HepG2 (cell line): ENCODE data around the gene CBLC. TPM values are rescaled to one million over a fixed set of nuclear protein-coding genes. Genes with fewer than 3 reads are reported as not detected.

Experiments used
- BRF2 ChIP-seq: sonication (generic); formaldehyde crosslinking; IDR thresholded peaks from 2 replicates; pipeline ENCODE4 v1.8.1; 2022; ENCODE audit warnings: mild to moderate bottlenecking, missing genetic modification reagents
- GATAD1 ChIP-seq: IDR thresholded peaks from 2 replicates; pipeline ENCODE4 v1.6.1; 2016; ENCODE audit warnings: missing genetic modification reagents, missing compliant biosample characterization
- HOXA7 ChIP-seq: sonication (generic); formaldehyde crosslinking; IDR thresholded peaks from 2 replicates; pipeline ENCODE4 v1.8.1; 2022; ENCODE audit warnings: mild to moderate bottlenecking, missing genetic modification reagents, moderate library complexity
- KLF16 ChIP-seq, 2 experiments: sonication (generic) in 1 of 2; formaldehyde crosslinking in 1 of 2; IDR thresholded peaks; 2 replicates each; pipeline versions ENCODE4 v1.6.1 to v1.8.0; 2016 to 2023; ENCODE audit warnings: missing genetic modification reagents in 2 of 2, missing compliant biosample characterization in 1 of 2
- MBD4 ChIP-seq: IDR thresholded peaks from 2 replicates; pipeline ENCODE4 v1.6.1; 2012; ENCODE audit warnings: low read length, inconsistent platforms, borderline replicate concordance
- NBN ChIP-seq: fragments of 450-650 bp; conservative IDR thresholded peaks from 2 replicates; pipeline ENCODE4 v1.6.1; 2017
- NCOA2 ChIP-seq: sonication (generic); formaldehyde crosslinking; IDR thresholded peaks from 2 replicates; pipeline ENCODE4 v1.8.0; 2022; ENCODE audit warnings: inconsistent platforms
- PHF8 ChIP-seq: sonication (generic); formaldehyde crosslinking; IDR thresholded peaks from 2 replicates; pipeline ENCODE4 v1.5.0; 2020; ENCODE audit warnings: missing genetic modification reagents
- PLRG1 ChIP-seq: fragments of 450-650 bp; conservative IDR thresholded peaks from 2 replicates; pipeline ENCODE4 v1.6.1; 2016
- POLR2A ChIP-seq, 2 experiments: IDR thresholded peaks; 2 replicates each; pipeline ENCODE4 v1.6.1; 2011; ENCODE audit warnings: low read depth in 2 of 2, low read length in 2 of 2, mild to moderate bottlenecking in 1 of 2, moderate library complexity in 1 of 2; ENCODE audit not compliant: insufficient read depth in 1 of 2
- REPIN1 ChIP-seq: sonication (generic); formaldehyde crosslinking; IDR thresholded peaks from 2 replicates; pipeline ENCODE4 v1.8.0; 2022; ENCODE audit warnings: missing genetic modification reagents, low read depth, mild to moderate bottlenecking, borderline replicate concordance
- RFX3 ChIP-seq: IDR thresholded peaks from 2 replicates; pipeline ENCODE4 v1.6.1; 2016; ENCODE audit warnings: missing biosample characterization, missing genetic modification reagents
- THAP11 ChIP-seq: IDR thresholded peaks from 2 replicates; pipeline ENCODE4 v1.6.1; 2016; ENCODE audit warnings: missing biosample characterization, missing genetic modification reagents
- TSC22D2 ChIP-seq: sonication (generic); formaldehyde crosslinking; IDR thresholded peaks from 2 replicates; pipeline ENCODE4 v1.5.1; 2020; ENCODE audit warnings: missing genetic modification reagents, mild to moderate bottlenecking, borderline replicate concordance
- ZBTB7A ChIP-seq: sonication (generic); formaldehyde crosslinking; IDR thresholded peaks from 2 replicates; pipeline ENCODE4 v1.8.0; 2022; ENCODE audit warnings: mild to moderate bottlenecking, missing genetic modification reagents
- ZNF235 ChIP-seq: sonication (generic); formaldehyde crosslinking; IDR thresholded peaks from 2 replicates; pipeline ENCODE4 v1.8.1; 2023; ENCODE audit warnings: mild to moderate bottlenecking, missing genetic modification reagents, borderline replicate concordance
- ZNF292 ChIP-seq: sonication (generic); formaldehyde crosslinking; IDR thresholded peaks from 2 replicates; pipeline ENCODE4 v1.8.1; 2022; ENCODE audit warnings: mild to moderate bottlenecking, low read depth, missing genetic modification reagents, borderline replicate concordance
- ZNF510 ChIP-seq: sonication (generic); formaldehyde crosslinking; IDR thresholded peaks from 2 replicates; pipeline ENCODE4 v1.4.0; 2020; ENCODE audit warnings: low read depth, mild to moderate bottlenecking, missing genetic modification reagents
- ZNF710 ChIP-seq: sonication (generic); formaldehyde crosslinking; IDR thresholded peaks from 2 replicates; pipeline ENCODE4 v1.5.0; 2020; ENCODE audit warnings: mild to moderate bottlenecking, missing genetic modification reagents, borderline replicate concordance
- polyA plus RNA-seq, 8 experiments: library from polyadenylated mRNA; depleted of rRNA in 3 of 8; stranded (reverse) in 7 of 8; unstranded in 1 of 8; fragments of >200 nt; fragmentation: Illumina TruSeq in 4 of 8; extraction: Trizol in 4 of 8; gene quantifications; 2 replicates each; pipeline versions ENCODE4 v1.2.1 to v1.2.3, GENCODE V29; 2011 to 2016; ENCODE audit warnings: low read depth in 4 of 8, missing spikeins in 1 of 8, mixed read lengths in 1 of 8; ENCODE audit not compliant: insufficient read depth in 1 of 8
- total RNA-seq, 5 experiments: library from RNA; depleted of rRNA; stranded (reverse); fragments of >200 nt; fragmentation: Illumina TruSeq; extraction: Trizol; gene quantifications; 2 replicates each; pipeline ENCODE4 v1.2.3, GENCODE V29; 2016; ENCODE audit warnings: low read depth in 1 of 5
- TF ChIP-seq, protein P1 (sequence below), 2 experiments: sonication (generic) in 1 of 2; formaldehyde crosslinking in 1 of 2; IDR thresholded peaks; 2 replicates each; pipeline versions ENCODE4 v1.4.0 to v1.6.1; 2018 to 2020; ENCODE audit warnings: missing genetic modification reagents in 2 of 2, borderline replicate concordance in 1 of 2, low read depth in 1 of 2, mild to moderate bottlenecking in 1 of 2, missing biosample characterization in 1 of 2

The CBLC gene
- total and polyA plus RNA-seq, 2 of the 13 experiments (the other 11 are each of a cell fraction or from before 2014, with no cell fraction given), result 1.8 to 2.6 TPM

DNA sequence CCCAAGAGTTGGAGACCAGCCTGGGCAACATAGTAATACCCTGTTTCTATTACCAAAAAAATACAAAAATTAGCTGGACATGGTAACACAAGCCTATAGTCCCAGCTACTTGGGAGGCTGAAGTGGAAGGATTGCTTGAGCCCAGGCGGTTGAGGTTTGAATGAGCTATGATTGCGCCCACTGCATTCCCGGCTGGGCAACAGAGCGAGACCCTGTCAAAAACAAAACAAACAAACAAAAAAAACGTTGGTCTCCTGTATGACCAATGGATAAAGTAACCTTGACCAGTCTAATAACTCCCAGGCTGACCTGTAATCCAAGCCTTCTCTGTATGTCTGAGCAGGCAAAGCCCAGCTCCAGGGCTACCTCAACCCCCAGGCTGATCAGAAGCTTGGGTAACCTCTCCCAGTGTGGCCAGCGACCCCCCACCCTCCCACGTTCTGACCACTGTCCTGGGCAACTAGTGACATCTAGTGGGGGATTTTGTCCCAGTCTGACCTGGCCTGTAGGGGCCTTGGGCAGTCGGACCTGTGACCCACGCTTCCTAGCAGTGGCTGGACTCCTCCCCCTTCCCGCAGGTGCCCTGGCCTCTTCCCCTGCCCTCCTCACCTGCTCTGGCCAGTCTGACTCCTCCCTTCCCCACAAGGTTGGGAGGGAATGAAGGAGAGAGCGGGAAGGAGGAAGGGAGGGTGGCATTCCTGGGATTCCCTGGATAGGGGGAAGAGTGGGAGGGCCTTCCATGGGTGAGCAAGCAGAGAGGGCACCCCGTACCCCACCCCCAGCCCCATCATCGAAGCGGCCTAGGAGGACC is 30.2 kb downstream of the CBLC start (continued):
- TF ChIP-seq, protein P1, sequence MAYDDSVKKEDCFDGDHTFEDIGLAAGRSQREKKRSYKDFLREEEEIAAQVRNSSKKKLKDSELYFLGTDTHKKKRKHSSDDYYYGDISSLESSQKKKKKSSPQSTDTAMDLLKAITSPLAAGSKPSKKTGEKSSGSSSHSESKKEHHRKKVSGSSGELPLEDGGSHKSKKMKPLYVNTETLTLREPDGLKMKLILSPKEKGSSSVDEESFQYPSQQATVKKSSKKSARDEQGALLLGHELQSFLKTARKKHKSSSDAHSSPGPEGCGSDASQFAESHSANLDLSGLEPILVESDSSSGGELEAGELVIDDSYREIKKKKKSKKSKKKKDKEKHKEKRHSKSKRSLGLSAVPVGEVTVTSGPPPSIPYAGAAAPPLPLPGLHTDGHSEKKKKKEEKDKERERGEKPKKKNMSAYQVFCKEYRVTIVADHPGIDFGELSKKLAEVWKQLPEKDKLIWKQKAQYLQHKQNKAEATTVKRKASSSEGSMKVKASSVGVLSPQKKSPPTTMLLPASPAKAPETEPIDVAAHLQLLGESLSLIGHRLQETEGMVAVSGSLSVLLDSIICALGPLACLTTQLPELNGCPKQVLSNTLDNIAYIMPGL (CRISPR knock-in tag; IDR thresholded peaks at IDR 0.05; ENCODE audit: borderline replicate concordance in 1 of 2, low read depth in 1 of 2), result peak in 1 of 2 experiments; percentile 81; a peak in 2 of 4 replicates
- TF ChIP-seq HOXA7 (CRISPR knock-in tag) (no peak), ZNF510 (CRISPR knock-in tag) (no peak), RFX3 (no peak), ZNF710 (0 out of 2 replicates have a peak, but pooled peaks have one; percentile 52), ZBTB7A (CRISPR knock-in tag) (peak; percentile 95), PLRG1 (no peak), TSC22D2 (CRISPR knock-in tag) (no peak), REPIN1 (peak; percentile 70; the same call in 1 of the 2 replicates), NBN (no peak), GATAD1 (CRISPR knock-in tag) (peak; percentile 49; the same call in 1 of the 2 replicates), POLR2A (IDR thresholded peaks at IDR 0.05; ENCODE audit: insufficient read depth in 1 of 2, low read depth in 2 of 2, low read length in 2 of 2) (peak in 1 of 2 experiments; percentile 24; a peak in 1 of 4 replicates), KLF16 (CRISPR knock-in tag; IDR thresholded peaks at IDR 0.05) (peak in 1 of 2 experiments; percentile 41; a peak in 1 of 4 replicates), NCOA2 (peak; percentile 43), PHF8 (CRISPR knock-in tag) (no peak; the same call in 1 of the 2 replicates), ZNF235 (CRISPR knock-in tag) (no peak), ZNF292 (CRISPR knock-in tag) (no peak; the same call in 1 of the 2 replicates), BRF2 (CRISPR knock-in tag) (no peak), MBD4 (no peak), THAP11 (CRISPR knock-in tag) (peak; percentile 16; the same call in 1 of the 2 replicates)
